ENCODE results near the gene TMEM167B. TPM values are rescaled to one million over a fixed set of nuclear protein-coding genes. Genes with fewer than 3 reads are reported as not detected.

The TMEM167B gene
- total RNA-seq, 1 experiment from 2014 or later = 18.1 TPM

DNA sequence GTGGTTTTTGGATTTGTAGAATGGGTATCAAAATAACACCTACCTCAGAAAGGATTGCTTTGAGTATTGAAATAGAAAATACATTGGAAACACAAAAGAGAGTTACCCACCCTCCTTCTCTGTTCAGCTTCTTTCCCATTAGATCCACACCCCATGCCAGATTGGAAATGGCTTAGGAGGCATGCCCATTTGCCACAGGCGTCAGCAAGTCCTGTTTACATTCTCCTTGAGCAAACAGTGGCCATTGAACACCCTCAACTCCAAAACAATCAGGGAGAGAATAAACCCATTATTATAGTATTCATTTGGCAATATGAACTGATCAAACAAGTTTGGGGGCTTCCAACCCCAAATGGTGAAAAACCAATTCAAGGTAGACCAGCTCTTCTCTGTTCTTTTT, 25.7 kb downstream of the TMEM167B start:
- H3K27me3 ChIP-seq (ENCODE audit: control insufficient read depth, insufficient read depth, low read length) = no peaks in the 10 kb centered on the region
- no peaks in the 10 kb centered on the region for H3K4me1 ChIP-seq (ENCODE audit: control insufficient read depth, insufficient read depth, low read length)
- intact Hi-C loops (cut with micrococcal nuclease; ENCODE audit: unreplicated experiment) = no loop called here
- no peak overlapping the region for H3K27ac ChIP-seq (ENCODE audit: low read length)
- DNase-seq (ENCODE audit: low read depth, low spot score) (no peak), ATAC-seq (no peak)
- H3K9me3 ChIP-seq (ENCODE audit: control insufficient read depth, insufficient read depth, low read depth, low read length) = no peaks in the 10 kb centered on the region
- POLR2A ChIA-PET = interaction anchor here (0.6 to 0.7 kb wide), 2 partner anchors 10 to 285 kb away, joined by 7 to 8 read pairs; no protein-coding TSS in a partner anchor
- BruUV-seq (replicated peaks) = no TSS peak
- CTCF ChIA-PET = no interaction called here
- in situ Hi-C loops (cut with HindIII; ENCODE audit: low pct_unique_long_range_greater_than_20kb, low sequenced_read_pairs) = no loop called here
- no peak for TF ChIP-seq POLR2AphosphoS5 (IDR thresholded peaks at IDR 0.05; ENCODE audit: low read depth, low read length)
- TF ChIP-seq, protein P1, sequence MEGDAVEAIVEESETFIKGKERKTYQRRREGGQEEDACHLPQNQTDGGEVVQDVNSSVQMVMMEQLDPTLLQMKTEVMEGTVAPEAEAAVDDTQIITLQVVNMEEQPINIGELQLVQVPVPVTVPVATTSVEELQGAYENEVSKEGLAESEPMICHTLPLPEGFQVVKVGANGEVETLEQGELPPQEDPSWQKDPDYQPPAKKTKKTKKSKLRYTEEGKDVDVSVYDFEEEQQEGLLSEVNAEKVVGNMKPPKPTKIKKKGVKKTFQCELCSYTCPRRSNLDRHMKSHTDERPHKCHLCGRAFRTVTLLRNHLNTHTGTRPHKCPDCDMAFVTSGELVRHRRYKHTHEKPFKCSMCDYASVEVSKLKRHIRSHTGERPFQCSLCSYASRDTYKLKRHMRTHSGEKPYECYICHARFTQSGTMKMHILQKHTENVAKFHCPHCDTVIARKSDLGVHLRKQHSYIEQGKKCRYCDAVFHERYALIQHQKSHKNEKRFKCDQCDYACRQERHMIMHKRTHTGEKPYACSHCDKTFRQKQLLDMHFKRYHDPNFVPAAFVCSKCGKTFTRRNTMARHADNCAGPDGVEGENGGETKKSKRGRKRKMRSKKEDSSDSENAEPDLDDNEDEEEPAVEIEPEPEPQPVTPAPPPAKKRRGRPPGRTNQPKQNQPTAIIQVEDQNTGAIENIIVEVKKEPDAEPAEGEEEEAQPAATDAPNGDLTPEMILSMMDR (IDR thresholded peaks at IDR 0.05) = no peak
- no peak for TF ChIP-seq TCF7L2 (IDR thresholded peaks at IDR 0.05; ENCODE audit: low read depth, low read length)
- no peak for TF ChIP-seq SIN3A (IDR thresholded peaks at IDR 0.05; ENCODE audit: borderline replicate concordance, insufficient read depth, low read depth, low read length)
- TF ChIP-seq, protein P2, sequence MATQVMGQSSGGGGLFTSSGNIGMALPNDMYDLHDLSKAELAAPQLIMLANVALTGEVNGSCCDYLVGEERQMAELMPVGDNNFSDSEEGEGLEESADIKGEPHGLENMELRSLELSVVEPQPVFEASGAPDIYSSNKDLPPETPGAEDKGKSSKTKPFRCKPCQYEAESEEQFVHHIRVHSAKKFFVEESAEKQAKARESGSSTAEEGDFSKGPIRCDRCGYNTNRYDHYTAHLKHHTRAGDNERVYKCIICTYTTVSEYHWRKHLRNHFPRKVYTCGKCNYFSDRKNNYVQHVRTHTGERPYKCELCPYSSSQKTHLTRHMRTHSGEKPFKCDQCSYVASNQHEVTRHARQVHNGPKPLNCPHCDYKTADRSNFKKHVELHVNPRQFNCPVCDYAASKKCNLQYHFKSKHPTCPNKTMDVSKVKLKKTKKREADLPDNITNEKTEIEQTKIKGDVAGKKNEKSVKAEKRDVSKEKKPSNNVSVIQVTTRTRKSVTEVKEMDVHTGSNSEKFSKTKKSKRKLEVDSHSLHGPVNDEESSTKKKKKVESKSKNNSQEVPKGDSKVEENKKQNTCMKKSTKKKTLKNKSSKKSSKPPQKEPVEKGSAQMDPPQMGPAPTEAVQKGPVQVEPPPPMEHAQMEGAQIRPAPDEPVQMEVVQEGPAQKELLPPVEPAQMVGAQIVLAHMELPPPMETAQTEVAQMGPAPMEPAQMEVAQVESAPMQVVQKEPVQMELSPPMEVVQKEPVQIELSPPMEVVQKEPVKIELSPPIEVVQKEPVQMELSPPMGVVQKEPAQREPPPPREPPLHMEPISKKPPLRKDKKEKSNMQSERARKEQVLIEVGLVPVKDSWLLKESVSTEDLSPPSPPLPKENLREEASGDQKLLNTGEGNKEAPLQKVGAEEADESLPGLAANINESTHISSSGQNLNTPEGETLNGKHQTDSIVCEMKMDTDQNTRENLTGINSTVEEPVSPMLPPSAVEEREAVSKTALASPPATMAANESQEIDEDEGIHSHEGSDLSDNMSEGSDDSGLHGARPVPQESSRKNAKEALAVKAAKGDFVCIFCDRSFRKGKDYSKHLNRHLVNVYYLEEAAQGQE (IDR thresholded peaks at IDR 0.05; ENCODE audit: insufficient read depth in 1 of 2, low read depth in 2 of 2, low read length in 1 of 2) = no peak
- no peaks in the 10 kb centered on the region for H3K36me3 ChIP-seq (ENCODE audit: control insufficient read depth, insufficient read depth, low read length)
- no peak overlapping the region for H3K4me3 ChIP-seq (ENCODE audit: low read depth in 2 of 2, low read length in 2 of 2)

DNA sequence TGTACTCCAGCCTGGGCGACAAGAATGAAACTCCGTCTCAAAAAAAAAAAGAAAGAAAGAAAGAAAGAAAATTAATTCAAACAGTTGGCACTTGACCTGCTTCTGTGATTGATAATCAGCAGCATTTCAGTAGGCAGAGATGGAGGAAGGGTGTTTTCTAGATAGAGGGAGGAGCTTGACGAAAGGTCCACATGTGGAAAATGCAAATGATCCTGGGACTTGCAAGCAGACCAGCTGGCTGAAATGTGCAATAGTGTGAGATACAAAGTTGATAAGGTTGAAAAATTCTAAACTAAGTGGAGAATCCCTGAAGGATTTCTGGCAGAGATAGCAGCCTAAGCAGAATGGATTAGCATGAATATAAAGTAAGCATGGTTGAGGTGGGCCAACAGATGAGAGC, 27.5 kb downstream of the TMEM167B start:
- no peak for ATAC-seq
- Histone ChIP-seq H3K4me1 (ENCODE audit: control insufficient read depth, insufficient read depth, low read length) (no peaks in the 10 kb centered on the region), H3K36me3 (ENCODE audit: control insufficient read depth, insufficient read depth, low read length) (no peaks in the 10 kb centered on the region), H3K4me3 (ENCODE audit: low read depth in 2 of 2, low read length in 2 of 2) (no peak overlapping the region), H3K27me3 (ENCODE audit: control insufficient read depth, insufficient read depth, low read length) (no peaks in the 10 kb centered on the region), H3K9me3 (ENCODE audit: control insufficient read depth, insufficient read depth, low read depth, low read length) (no peaks in the 10 kb centered on the region), H3K27ac (ENCODE audit: low read length) (no peak overlapping the region)
- DNase-seq (ENCODE audit: low read depth, low spot score) = no peak
- intact Hi-C loops (cut with micrococcal nuclease; ENCODE audit: unreplicated experiment) = no loop called here
- in situ Hi-C loops (cut with HindIII; ENCODE audit: low pct_unique_long_range_greater_than_20kb, low sequenced_read_pairs) = no loop called here
- CTCF ChIA-PET = no interaction called here
- POLR2A ChIA-PET = no interaction called here
- TF ChIP-seq SIN3A (IDR thresholded peaks at IDR 0.05; ENCODE audit: borderline replicate concordance, insufficient read depth, low read depth, low read length) (no peak), POLR2AphosphoS5 (IDR thresholded peaks at IDR 0.05; ENCODE audit: low read depth, low read length) (no peak), TCF7L2 (IDR thresholded peaks at IDR 0.05; ENCODE audit: low read depth, low read length) (no peak)
- TF ChIP-seq, protein P2 (IDR thresholded peaks at IDR 0.05; ENCODE audit: insufficient read depth in 1 of 2, low read depth in 2 of 2, low read length in 1 of 2) = no peak
- TF ChIP-seq, protein P1 (IDR thresholded peaks at IDR 0.05) = no peak
- BruUV-seq (replicated peaks) = no TSS peak
